Measurements from ENCODE around the gene UBFD1. TPM values are rescaled to one million over a fixed set of nuclear protein-coding genes. Genes with fewer than 3 reads are reported as not detected.

UBFD1 gene
- total and polyA plus RNA-seq, 2 donors from 2014 or later, result 20.8 to 52.8 TPM

DNA sequence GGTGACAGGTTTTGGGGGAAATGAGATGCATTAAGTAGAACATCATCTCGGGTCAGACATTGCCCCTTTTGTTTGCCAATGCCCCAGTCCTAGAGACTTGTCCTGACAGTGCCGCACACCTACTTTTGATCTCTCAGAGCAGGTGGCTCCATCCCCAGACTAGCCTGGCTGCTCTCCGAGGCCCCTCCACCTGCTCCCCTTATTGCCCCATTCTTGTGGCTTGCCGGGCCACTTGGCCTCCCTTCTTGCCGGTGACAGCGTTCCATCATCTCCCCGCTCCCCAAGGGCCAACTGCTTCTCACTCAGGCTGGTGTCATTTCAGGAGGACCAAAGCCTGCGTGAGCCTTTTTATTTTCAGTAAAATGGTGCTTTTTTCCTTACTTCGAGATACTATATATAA lies 14.9 kb downstream of the UBFD1 start:
- FAIRE-seq (no peak), DNase-seq (no peak)
- TF ChIP-seq, protein P1, sequence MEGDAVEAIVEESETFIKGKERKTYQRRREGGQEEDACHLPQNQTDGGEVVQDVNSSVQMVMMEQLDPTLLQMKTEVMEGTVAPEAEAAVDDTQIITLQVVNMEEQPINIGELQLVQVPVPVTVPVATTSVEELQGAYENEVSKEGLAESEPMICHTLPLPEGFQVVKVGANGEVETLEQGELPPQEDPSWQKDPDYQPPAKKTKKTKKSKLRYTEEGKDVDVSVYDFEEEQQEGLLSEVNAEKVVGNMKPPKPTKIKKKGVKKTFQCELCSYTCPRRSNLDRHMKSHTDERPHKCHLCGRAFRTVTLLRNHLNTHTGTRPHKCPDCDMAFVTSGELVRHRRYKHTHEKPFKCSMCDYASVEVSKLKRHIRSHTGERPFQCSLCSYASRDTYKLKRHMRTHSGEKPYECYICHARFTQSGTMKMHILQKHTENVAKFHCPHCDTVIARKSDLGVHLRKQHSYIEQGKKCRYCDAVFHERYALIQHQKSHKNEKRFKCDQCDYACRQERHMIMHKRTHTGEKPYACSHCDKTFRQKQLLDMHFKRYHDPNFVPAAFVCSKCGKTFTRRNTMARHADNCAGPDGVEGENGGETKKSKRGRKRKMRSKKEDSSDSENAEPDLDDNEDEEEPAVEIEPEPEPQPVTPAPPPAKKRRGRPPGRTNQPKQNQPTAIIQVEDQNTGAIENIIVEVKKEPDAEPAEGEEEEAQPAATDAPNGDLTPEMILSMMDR (IDR thresholded peaks at IDR 0.05; ENCODE audit: borderline replicate concordance, extremely low read depth, insufficient read depth), result no peak
- Histone ChIP-seq H3K9me3 (ENCODE audit: control insufficient read depth in 2 of 3, insufficient read depth in 1 of 3, low read length in 3 of 3) (no peaks in the 10 kb centered on the region), H3K27ac (ENCODE audit: low read depth in 2 of 2, low read length in 2 of 2) (no peak overlapping the region), H3K36me3 (ENCODE audit: control insufficient read depth in 2 of 3, insufficient read depth in 3 of 3, low read length in 3 of 3) (peaks cover 7 to 27% (median 19%) of the 10 kb centered on the region in 3 donors), H3K4me1 (ENCODE audit: control insufficient read depth in 2 of 3, insufficient read depth in 2 of 3, low read depth in 1 of 3, low read length in 3 of 3) (no peaks in the 10 kb centered on the region), H3K9ac (ENCODE audit: low read length in 3 of 3) (no peak overlapping the region), H3K4me3 (ENCODE audit: low read length in 3 of 3) (no peak overlapping the region), H3K27me3 (ENCODE audit: control insufficient read depth, insufficient read depth, low read length) (no peaks in the 10 kb centered on the region)
- intact Hi-C loops (cut with DNase I), result no loop called here

DNA sequence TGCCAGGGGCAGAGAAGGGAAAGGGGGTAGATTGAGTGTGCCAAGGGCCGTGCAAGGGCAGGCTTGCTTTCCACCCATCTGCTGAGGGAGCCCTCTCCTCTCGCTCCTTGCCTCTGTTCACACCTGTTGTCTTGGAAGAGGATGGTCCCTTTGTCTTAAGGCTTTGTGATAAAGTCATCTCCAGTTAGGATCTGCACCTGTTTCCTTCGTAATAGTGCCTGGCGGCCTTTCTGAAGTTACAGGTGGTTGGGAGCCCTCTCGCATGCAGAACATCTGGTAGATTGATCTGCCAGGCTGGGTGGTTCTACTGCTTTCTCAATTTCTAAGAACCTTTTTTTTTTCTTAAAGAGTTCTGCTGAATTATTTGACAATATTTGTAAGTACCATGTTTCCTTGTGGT lies 16.3 kb downstream of the UBFD1 start:
- peaks cover 5 to 33% (median 15%) of the 10 kb centered on the region in 3 donors for H3K36me3 ChIP-seq (ENCODE audit: control insufficient read depth in 2 of 3, insufficient read depth in 3 of 3, low read length in 3 of 3)
- no peak overlapping the region for H3K4me3 ChIP-seq (ENCODE audit: low read length in 3 of 3)
- DNase-seq, result no peak
- no peak overlapping the region for H3K9ac ChIP-seq (ENCODE audit: low read length in 3 of 3)
- TF ChIP-seq, protein P1 (IDR thresholded peaks at IDR 0.05; ENCODE audit: borderline replicate concordance, extremely low read depth, insufficient read depth), result no peak
- H3K27me3 ChIP-seq (ENCODE audit: control insufficient read depth, insufficient read depth, low read length), result no peaks in the 10 kb centered on the region
- intact Hi-C loops (cut with DNase I), result no loop called here
- H3K4me1 ChIP-seq (ENCODE audit: control insufficient read depth in 2 of 3, insufficient read depth in 2 of 3, low read depth in 1 of 3, low read length in 3 of 3), result no peaks in the 10 kb centered on the region
- H3K9me3 ChIP-seq (ENCODE audit: control insufficient read depth in 2 of 3, insufficient read depth in 1 of 3, low read length in 3 of 3), result no peaks in the 10 kb centered on the region
- no peak overlapping the region for H3K27ac ChIP-seq (ENCODE audit: low read depth in 2 of 2, low read length in 2 of 2)
- no peak for FAIRE-seq

DNA sequence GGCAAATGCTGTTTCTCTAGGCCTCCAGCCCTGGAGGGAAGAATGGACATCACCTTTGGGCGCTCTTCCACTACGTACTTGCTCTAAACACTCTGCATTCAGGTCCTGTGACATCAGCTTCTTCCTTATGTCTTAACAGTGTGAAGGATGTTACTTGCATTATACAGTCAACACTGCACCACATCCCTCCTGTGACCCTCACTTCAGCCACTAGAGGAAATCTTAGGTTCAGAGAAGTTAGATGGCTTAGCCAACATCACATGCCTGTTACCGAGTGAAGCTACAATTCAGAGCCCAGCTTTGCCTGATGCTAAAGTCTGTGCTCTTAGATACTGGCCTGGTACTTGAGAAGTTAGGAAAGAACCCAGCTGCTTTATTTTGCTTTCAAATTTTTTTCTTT lies 18.3 kb downstream of the UBFD1 start:
- H3K27ac ChIP-seq (ENCODE audit: low read depth in 2 of 2, low read length in 2 of 2), result no peak overlapping the region
- no peak for DNase-seq
- H3K4me3 ChIP-seq (ENCODE audit: low read length in 3 of 3), result no peak overlapping the region
- H3K9ac ChIP-seq (ENCODE audit: low read length in 3 of 3), result no peak overlapping the region
- no peaks in the 10 kb centered on the region for H3K9me3 ChIP-seq (ENCODE audit: control insufficient read depth in 2 of 3, insufficient read depth in 1 of 3, low read length in 3 of 3)
- H3K27me3 ChIP-seq (ENCODE audit: control insufficient read depth, insufficient read depth, low read length), result no peaks in the 10 kb centered on the region
- H3K36me3 ChIP-seq (ENCODE audit: control insufficient read depth in 2 of 3, insufficient read depth in 3 of 3, low read length in 3 of 3), result peaks cover 12 to 42% (median 18%) of the 10 kb centered on the region in 3 donors
- intact Hi-C loops (cut with DNase I), result no loop called here
- FAIRE-seq, result no peak
- TF ChIP-seq, protein P1 (IDR thresholded peaks at IDR 0.05; ENCODE audit: borderline replicate concordance, extremely low read depth, insufficient read depth), result no peak
- no peaks in the 10 kb centered on the region for H3K4me1 ChIP-seq (ENCODE audit: control insufficient read depth in 2 of 3, insufficient read depth in 2 of 3, low read depth in 1 of 3, low read length in 3 of 3)

DNA sequence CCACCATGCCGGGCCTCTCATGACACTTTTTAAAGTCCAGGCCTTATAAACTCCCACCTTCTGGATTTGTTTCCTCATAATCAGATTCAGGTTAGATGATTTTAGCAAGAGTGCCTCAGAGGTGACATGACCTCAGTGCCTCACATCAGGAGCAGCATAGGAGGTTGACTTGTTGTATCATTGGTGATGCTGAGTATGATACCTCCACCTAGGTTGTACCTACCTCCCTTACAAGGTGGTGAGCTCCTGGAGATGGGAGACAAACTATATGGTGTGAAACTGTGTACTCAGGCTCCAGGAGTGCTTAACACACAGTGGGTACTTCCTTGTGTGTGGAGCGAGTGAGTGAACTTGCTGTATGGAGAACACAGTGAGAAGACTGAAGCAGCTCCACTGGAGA lies 20.0 kb downstream of the UBFD1 start:
- peaks cover 15 to 38% (median 18%) of the 10 kb centered on the region in 3 donors for H3K36me3 ChIP-seq (ENCODE audit: control insufficient read depth in 2 of 3, insufficient read depth in 3 of 3, low read length in 3 of 3)
- intact Hi-C loops (cut with DNase I), result no loop called here

More for the DNA sequence above, 20.0 kb downstream of the UBFD1 start:
- Histone ChIP-seq H3K9ac (ENCODE audit: low read length in 3 of 3) (no peak overlapping the region), H3K27me3 (ENCODE audit: control insufficient read depth, insufficient read depth, low read length) (no peaks in the 10 kb centered on the region), H3K4me1 (ENCODE audit: control insufficient read depth in 2 of 3, insufficient read depth in 2 of 3, low read depth in 1 of 3, low read length in 3 of 3) (no peaks in the 10 kb centered on the region), H3K4me3 (ENCODE audit: low read length in 3 of 3) (no peak overlapping the region), H3K27ac (ENCODE audit: low read depth in 2 of 2, low read length in 2 of 2) (no peak overlapping the region), H3K9me3 (ENCODE audit: control insufficient read depth in 2 of 3, insufficient read depth in 1 of 3, low read length in 3 of 3) (no peaks in the 10 kb centered on the region)
- FAIRE-seq (no peak), DNase-seq (no peak)
- TF ChIP-seq, protein P1 (IDR thresholded peaks at IDR 0.05; ENCODE audit: borderline replicate concordance, extremely low read depth, insufficient read depth), result no peak

Data from kidney (tissue), 14 donors.